Stomach (tissue), 9 donors: Measurements from ENCODE around the gene SCRN1. TPM values are rescaled to one million over a fixed set of nuclear protein-coding genes. Genes with fewer than 3 reads are reported as not detected.

ENCODE experiments used
- DNase-seq, 2 donors: peaks; one replicate each; pipeline versions ENCODE4 v3.0.0 to v3.0.0-alpha.2; 2013 to 2019
- H3K27ac ChIP-seq, 5 donors: fragments of 200-600 bp in 4 of 5; sonication (generic) in 4 of 5; one replicate each; pipeline ENCODE4 v1.5.1; 2013 to 2019; ENCODE audit warnings: mild to moderate bottlenecking in 1 of 5, moderate library complexity in 1 of 5
- H3K27me3 ChIP-seq, 3 donors: fragments of 200-600 bp; sonication (generic); one replicate each; pipeline ENCODE4 v1.5.1; 2017 to 2019; ENCODE audit warnings: mixed run types in 1 of 3
- H3K36me3 ChIP-seq, 4 donors: fragments of 200-600 bp; sonication (generic); 1 replicate in 3 of 4; 2 replicates in 1 of 4; pipeline ENCODE4 v1.5.1; 2016 to 2019
- H3K4me1 ChIP-seq, 4 donors: fragments of 200-600 bp; sonication (generic); one replicate each; pipeline ENCODE4 v1.5.1; 2016 to 2019
- H3K4me3 ChIP-seq, 4 donors: fragments of 200-600 bp; sonication (generic) in 3 of 4; one replicate each; pipeline ENCODE4 v1.5.1; 2016 to 2019; ENCODE audit warnings: mild to moderate bottlenecking in 1 of 4
- H3K9me3 ChIP-seq, 4 donors: fragments of 200-600 bp; sonication (generic); one replicate each; pipeline ENCODE4 v1.5.1; 2016 to 2019
- CTCF ChIP-seq, 7 experiments: fragments of 450-650 bp in 4 of 7; fragments of 200-600 bp in 3 of 7; sonication (generic) in 3 of 7; IDR thresholded peaks; one replicate each; pipeline ENCODE4 v1.5.1; 2016 to 2019; ENCODE audit warnings: antibody characterized with exemption in 7 of 7, control low read depth in 2 of 7, mild to moderate bottlenecking in 1 of 7
- EP300 ChIP-seq: sonication (generic); formaldehyde crosslinking; IDR thresholded peaks from one replicate; pipeline ENCODE4 v1.6.1; 2017; ENCODE audit warnings: antibody characterized with exemption
- POLR2A ChIP-seq, 4 donors: fragments of 450-650 bp; IDR thresholded peaks; one replicate each; pipeline ENCODE4 v1.6.1; 2016; ENCODE audit warnings: antibody characterized with exemption in 4 of 4, control low read depth in 2 of 4, mild to moderate bottlenecking in 1 of 4, moderate library complexity in 1 of 4
- POLR2AphosphoS5 ChIP-seq, 3 donors: sonication (generic); formaldehyde crosslinking; IDR thresholded peaks; one replicate each; pipeline ENCODE4 v1.6.1; 2016; ENCODE audit warnings: antibody characterized with exemption in 3 of 3
- WGBS, 5 donors: extraction: QIAGEN DNeasy Blood & Tissue Kit in 3 of 5; methylation state at CpG; one replicate each; pipeline versions ENCODE4 v1.1.5 to v1.1.7; 2013 to 2018; 5-methylcytosine and 5-hydroxymethylcytosine counted together
- intact Hi-C: fragments of 100-400 bp; cut with DNase I; formaldehyde crosslinking; loops from one replicate; pipeline ENCODE4 v1.15.1; 2023; ENCODE audit warnings: low total_unique reads
- polyA plus RNA-seq, 3 donors: library from polyadenylated mRNA; stranded (reverse); fragments of 200-250 nt; gene quantifications; one replicate each; pipeline ENCODE4 v1.2.3, GENCODE V29; 2013
- total RNA-seq, 5 donors: library from RNA; depleted of rRNA; stranded (reverse); fragments of >200 nt; gene quantifications; one replicate each; pipeline versions ENCODE4 v1.1.0 to v1.2.3, GENCODE V29; 2014 to 2016
- donor health status: healthy with polysubstance abuse.
- donor health status: Bipolar disorder and iron deficiency.
- donor health status: healthy.

SCRN1 gene
- total and polyA plus RNA-seq, 8 donors, result 0.87 to 57.2 (median 22.9) TPM

- no peaks in the 10 kb centered on the region for H3K9me3 ChIP-seq
- 58 to 88% (median 78%) methylated on average over 1 of the region's 1 CpG for WGBS, 5 donors
- H3K27me3 ChIP-seq, result no peaks in the 10 kb centered on the region
- no peak for DNase-seq
- intact Hi-C loops, result no loop called here
- H3K4me3 ChIP-seq, result no peak overlapping the region
- no peak for TF ChIP-seq CTCF (IDR thresholded peaks at IDR 0.05)
- H3K36me3 ChIP-seq, result peaks cover 0 to 12% (median 10%) of the 10 kb centered on the region in 4 donors
- H3K27ac ChIP-seq, result no peak overlapping the region
- H3K4me1 ChIP-seq, result peaks cover 0 to 39% (median 13%) of the 10 kb centered on the region in 4 donors
Observed at GRCh38 chr7:29970158-29970557, 19.4 kb downstream of the SCRN1 start.

GRCh38 chr7:29969738-29970137 lies 19.9 kb downstream of the SCRN1 start:
- Histone ChIP-seq H3K27me3 (no peaks in the 10 kb centered on the region), H3K4me3 (no peak overlapping the region), H3K4me1 (peaks cover 0 to 39% (median 14%) of the 10 kb centered on the region in 4 donors), H3K9me3 (no peaks in the 10 kb centered on the region), H3K27ac (no peak overlapping the region), H3K36me3 (peaks cover 0 to 14% (median 11%) of the 10 kb centered on the region in 4 donors)
- no peak for DNase-seq
- 71 to 82% (median 75%) methylated on average over 2 of the region's 2 CpGs for WGBS, 5 donors
- TF ChIP-seq POLR2AphosphoS5 (IDR thresholded peaks at IDR 0.05) (no peak), EP300 (no peak), POLR2A (IDR thresholded peaks at IDR 0.05) (no peak), CTCF (IDR thresholded peaks at IDR 0.05) (no peak)
- intact Hi-C loops, result no loop called here

- Histone ChIP-seq H3K9me3 (no peaks in the 10 kb centered on the region), H3K4me1 (peaks cover 0 to 42% (median 18%) of the 10 kb centered on the region in 4 donors), H3K27me3 (no peaks in the 10 kb centered on the region), H3K36me3 (peaks cover 0 to 14% (median 11%) of the 10 kb centered on the region in 4 donors), H3K27ac (no peak overlapping the region), H3K4me3 (no peak overlapping the region)
- WGBS, 5 donors, result 76 to 91% (median 83%) methylated on average over 12 of the region's 12 CpGs
- no peak for TF ChIP-seq CTCF (IDR thresholded peaks at IDR 0.05)
- TF ChIP-seq POLR2A (IDR thresholded peaks at IDR 0.05), result no peak
- DNase-seq, result no peak
- intact Hi-C loops, result no loop called here
Observed at GRCh38 chr7:29968683-29969395, 20.8 kb downstream of the SCRN1 start.

- DNase-seq, result no peak
- H3K4me1 ChIP-seq, result peaks cover 0 to 30% (median 10%) of the 10 kb centered on the region in 4 donors
- intact Hi-C loops, result no loop called here
- H3K4me3 ChIP-seq, result no peak overlapping the region
- no peaks in the 10 kb centered on the region for H3K27me3 ChIP-seq
- peaks cover 0 to 18% (median 11%) of the 10 kb centered on the region in 4 donors for H3K36me3 ChIP-seq
- TF ChIP-seq POLR2A (IDR thresholded peaks at IDR 0.05) (no peak), CTCF (IDR thresholded peaks at IDR 0.05) (no peak), EP300 (no peak), POLR2AphosphoS5 (IDR thresholded peaks at IDR 0.05) (no peak)
- H3K27ac ChIP-seq, result no peak overlapping the region
- WGBS, 5 donors, result 71 to 77% (median 74%) methylated on average over 3 of the region's 3 CpGs
- H3K9me3 ChIP-seq, result no peaks in the 10 kb centered on the region
Observed at GRCh38 chr7:29965030-29965429, 24.6 kb downstream of the SCRN1 start.
